Sigmoid colon (tissue), 4 donors: ENCODE data around the gene PRDX2.

Source experiments
- CTCF ChIP-seq, 4 experiments: fragments of 450-650 bp in 3 of 4; fragments of 200-600 bp in 1 of 4; IDR thresholded peaks; one replicate each; pipeline ENCODE4 v1.5.1; 2016 to 2019; ENCODE audit warnings: antibody characterized with exemption in 4 of 4, mild to moderate bottlenecking in 3 of 4, moderate library complexity in 2 of 4
- POLR2AphosphoS5 ChIP-seq, 4 donors: sonication (generic); formaldehyde crosslinking; IDR thresholded peaks; one replicate each; pipeline ENCODE4 v1.6.1; 2017; ENCODE audit warnings: antibody characterized with exemption in 4 of 4

GRCh38 chr19:12784871-12785430, 16.6 kb downstream of the PRDX2 start:
- TF ChIP-seq CTCF (IDR thresholded peaks at IDR 0.05) (no peak), POLR2AphosphoS5 (IDR thresholded peaks at IDR 0.05) (no peak)
